Activated T-cell treated with anti-CD3 and anti-CD28 coated beads, Interleukin-2, amount 50 U/mL, for 48 hours (primary cell): Measurements from ENCODE around the gene TMEM273.

ENCODE experiments used
- DNase-seq, 2 experiments: peaks; one replicate each; pipeline ENCODE4 v3.0.0-alpha.2; 2020

Gene TMEM273

DNA sequence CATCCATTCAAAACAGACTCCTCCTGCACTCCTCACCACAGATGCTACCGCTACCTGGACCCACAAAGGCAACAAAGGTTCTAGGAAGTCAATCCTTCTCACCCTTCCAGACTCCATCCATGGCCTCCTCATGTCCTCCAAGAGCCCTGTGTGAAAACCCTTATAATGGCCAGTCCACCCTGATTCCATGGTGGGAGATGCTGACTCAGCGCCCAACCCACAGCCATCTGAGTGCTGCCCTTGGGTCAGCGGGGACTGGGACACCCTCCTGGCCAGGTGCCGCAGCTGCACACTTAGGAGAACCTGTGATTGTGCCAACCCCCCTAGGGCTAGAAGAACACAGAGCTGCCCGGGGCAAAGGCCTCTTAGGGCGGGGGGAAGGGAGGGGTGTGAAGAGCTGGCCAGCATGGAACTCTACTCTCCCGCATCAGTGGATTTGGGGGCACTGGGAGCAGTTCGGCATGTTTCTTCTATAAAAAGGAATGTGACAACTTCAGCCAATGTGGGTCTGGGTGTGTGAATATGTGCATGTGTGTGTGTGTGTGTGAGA is 25.4 kb downstream of the TMEM273 start:
- no peak for DNase-seq

DNA sequence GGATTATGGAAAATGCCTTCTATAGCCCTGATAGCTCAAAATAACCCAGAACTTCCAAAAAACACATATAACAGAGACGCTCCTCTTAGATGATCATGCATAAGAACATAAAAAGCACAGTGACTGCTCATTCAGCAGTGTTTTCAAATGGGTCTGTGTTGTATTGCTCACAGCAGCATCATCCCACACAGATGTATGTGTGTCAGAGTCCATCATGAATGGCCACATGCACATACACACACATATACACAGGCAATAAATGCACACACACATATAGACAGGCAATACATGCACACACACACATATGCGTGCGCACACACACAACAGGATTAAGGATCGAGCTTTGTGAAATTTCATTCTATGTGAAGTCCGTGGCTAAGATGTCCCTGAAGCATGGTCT is 26.1 kb downstream of the TMEM273 start:
- no peak for DNase-seq

DNA sequence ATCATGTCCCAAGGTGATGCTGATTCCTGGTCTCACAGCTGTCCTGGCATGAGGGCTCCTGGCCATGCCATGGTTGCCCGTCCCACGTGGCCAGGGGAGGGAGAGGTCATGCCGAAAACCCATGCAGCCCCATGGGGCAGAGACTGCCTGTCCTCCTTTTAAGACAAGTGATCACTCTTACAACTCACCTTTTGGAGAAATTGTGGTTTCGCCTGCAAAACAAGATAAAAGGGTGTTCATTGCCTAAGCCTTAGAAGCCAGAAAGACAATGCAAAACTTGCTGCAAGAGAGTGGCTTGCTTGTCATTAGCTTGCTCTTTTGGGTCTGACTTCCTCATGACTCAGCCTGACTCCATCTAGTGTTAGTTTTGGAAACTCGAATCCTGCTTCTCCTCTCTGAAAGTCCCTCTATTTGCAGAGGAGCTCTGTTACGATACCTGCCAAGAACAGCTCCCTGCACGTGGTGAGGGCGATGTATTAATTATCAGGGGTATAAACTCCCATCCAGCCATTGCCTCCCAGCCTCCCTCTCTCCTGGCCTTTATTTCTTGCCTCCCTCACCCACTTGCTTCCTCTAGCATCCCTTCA is 26.7 kb downstream of the TMEM273 start:
- no peak for DNase-seq

DNA sequence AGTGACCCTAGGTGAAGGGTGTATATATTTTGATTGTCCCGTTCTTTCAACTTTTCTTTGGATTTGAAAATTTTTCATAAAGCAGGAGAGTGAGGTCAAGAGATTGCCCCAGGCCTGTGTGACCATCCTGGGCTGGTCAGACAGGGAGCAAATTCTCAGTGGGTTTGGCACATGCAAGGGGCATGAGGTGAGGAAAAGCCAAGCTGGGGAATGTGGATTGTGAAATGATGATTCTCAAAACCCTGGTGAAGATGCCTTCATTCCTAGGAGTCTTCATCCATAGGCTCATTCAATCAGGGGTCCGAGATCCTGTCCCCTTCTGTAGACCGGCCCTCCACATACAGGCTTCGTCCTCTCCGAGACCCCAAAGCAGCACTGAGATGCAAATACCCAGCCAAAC is 27.4 kb downstream of the TMEM273 start:
- DNase-seq, result no peak

- no peak for DNase-seq
Measured at GRCh38 chr10:49160110-49160509, 28.1 kb downstream of the TMEM273 start.

- no peak for DNase-seq
Measured at GRCh38 chr10:49158915-49159314, 29.3 kb downstream of the TMEM273 start.

- DNase-seq, result no peak
Measured at GRCh38 chr10:49158404-49158803, 29.8 kb downstream of the TMEM273 start.

- DNase-seq, result no peak
Measured at GRCh38 chr10:49157229-49157628, 31.0 kb downstream of the TMEM273 start.

DNA sequence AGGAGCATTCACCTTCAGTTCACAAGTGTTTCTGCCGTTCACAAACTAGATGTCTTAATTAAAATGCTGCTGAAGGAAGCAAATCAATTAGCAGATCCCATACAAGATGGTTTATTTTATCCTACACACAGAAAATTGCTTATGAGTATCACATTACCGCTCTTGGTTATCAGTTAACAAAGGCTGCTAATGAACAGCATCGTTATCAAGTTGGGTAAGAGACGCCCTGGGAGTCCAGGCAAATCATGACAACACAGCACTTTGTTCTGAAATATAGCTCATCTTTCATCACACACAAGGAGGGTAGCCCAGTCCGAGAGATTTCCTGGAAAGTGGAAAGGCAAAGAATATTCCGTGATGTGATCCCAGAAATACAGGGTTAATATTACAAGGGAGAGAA is 33.5 kb downstream of the TMEM273 start:
- no peak for DNase-seq

DNA sequence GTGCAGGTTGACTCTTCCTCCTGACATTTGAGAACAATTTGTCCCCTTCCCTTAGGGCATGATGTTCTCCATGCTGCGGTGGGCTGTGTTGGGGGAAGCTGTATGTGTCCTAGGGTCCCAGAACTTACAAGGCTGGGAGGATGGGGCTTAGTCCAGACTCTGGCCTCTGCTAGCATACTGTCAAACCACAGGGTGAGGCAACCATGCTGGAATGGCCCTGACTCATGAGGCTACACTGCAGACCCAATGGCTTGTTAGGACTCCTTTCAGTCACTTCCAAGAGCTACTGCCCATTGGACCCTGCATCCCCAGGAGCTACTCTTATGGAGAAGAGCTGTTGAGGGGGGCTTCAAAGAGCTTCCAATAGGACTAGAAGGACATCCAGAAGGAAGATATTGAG is 34.2 kb downstream of the TMEM273 start:
- DNase-seq, result no peak

- no peak for DNase-seq
Measured at GRCh38 chr10:49153115-49153514, 35.1 kb downstream of the TMEM273 start.

DNA sequence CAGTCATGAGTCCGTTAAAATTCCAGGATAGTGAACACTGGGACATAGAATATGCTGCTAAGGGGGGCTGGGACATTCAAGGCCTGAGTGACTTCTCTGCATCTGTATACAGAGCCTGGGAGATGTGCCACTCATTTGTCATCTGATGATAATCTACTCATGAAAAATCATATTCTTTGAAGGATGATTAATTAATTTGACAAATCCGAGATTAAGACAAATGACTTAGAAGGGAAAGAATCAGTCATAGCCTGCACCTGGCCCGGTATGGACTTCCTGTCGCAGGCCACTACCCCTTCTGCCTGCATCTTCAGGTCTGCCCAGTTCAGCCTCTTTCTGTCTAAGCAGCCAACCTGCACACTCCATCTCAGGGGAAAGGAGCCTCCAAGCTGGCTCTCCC is 35.5 kb downstream of the TMEM273 start:
- no peak for DNase-seq

- no peak for DNase-seq
Measured at GRCh38 chr10:49152037-49152436, 36.2 kb downstream of the TMEM273 start.

DNA sequence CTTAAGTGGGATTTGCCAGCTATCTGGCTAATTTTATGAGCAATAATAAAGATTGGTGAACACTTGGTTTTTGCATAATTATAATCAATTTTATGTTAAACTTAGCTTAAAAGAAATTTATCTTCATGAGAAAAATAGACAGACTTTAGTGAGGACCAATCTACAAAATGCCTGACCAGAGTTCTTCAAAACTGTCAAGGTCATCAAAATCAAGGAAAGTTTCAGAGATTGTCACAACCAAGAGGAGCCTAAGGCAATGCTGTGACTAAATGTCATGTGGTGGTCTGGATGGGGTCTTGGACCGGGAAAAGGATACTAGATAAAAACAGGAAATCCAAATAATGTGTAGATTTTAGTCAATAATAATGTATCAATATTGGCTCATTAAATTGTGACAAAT is 36.7 kb downstream of the TMEM273 start:
- DNase-seq, result no peak

- no peak for DNase-seq
Measured at GRCh38 chr10:49151025-49151445, 37.2 kb downstream of the TMEM273 start.

DNA sequence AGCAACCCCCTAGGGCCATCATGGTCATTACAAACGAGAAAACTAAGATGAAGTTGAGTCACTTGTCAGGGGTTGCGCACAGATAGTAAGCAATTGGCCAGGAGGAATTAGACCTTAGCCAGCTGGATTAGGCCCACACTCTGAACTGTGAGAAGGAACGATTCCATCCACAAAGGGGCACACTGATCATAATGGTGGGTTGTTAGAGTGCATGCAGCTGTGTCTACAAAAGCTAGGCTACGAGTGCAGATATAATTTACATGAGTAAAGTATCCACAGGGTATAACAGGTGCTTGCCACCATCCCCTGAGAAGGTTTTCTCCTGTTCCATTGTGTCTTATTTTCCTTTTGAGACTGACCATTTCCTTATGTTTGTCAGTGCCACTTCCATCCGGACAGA is 37.8 kb downstream of the TMEM273 start:
- no peak for DNase-seq

- DNase-seq, result no peak
Measured at GRCh38 chr10:49149881-49150280, 38.3 kb downstream of the TMEM273 start.

- no peak for DNase-seq
Measured at GRCh38 chr10:49144058-49144720, 44.0 kb downstream of the TMEM273 start.

- no peak for DNase-seq
Measured at GRCh38 chr10:49143249-49143648, 44.9 kb downstream of the TMEM273 start.

GRCh38 chr10:49141541-49142332 is 46.5 kb downstream of the TMEM273 start:
- no peak for DNase-seq

GRCh38 chr10:49140304-49141177 is 47.6 kb downstream of the TMEM273 start:
- DNase-seq, result no peak

GRCh38 chr10:49139846-49140195 is 48.4 kb downstream of the TMEM273 start:
- no peak for DNase-seq
